Pons (tissue), 1 donor: ENCODE data around the gene GPR101.
"Not testable (repeated sequence)": the region's sequence is repeated elsewhere in the genome, so short reads cannot be mapped to it uniquely, and the experiment has no call there.

Experiments used
- DNase-seq: peaks from one replicate; pipeline ENCODE4 v3.0.0-alpha.2; 2016; ENCODE audit warnings: low spot score

The GPR101 gene

GRCh38 chrX:137028699-137029098 is 5.1 kb downstream of the GPR101 start:
- DNase-seq = no peak

- no peak for DNase-seq
Observed at GRCh38 chrX:137025930-137026329, 7.9 kb downstream of the GPR101 start.

GRCh38 chrX:137000236-137000635 is 33.6 kb downstream of the GPR101 start:
- DNase-seq = not testable (repeated sequence)

- DNase-seq = no peak
Observed at GRCh38 chrX:136999024-136999423, 34.8 kb downstream of the GPR101 start.
